ENCODE results near the gene ATP5PO.

GRCh38 chr21:33881689-33882440 lies 33.7 kb downstream of the ATP5PO start:
- TF ChIP-seq CTCF (IDR thresholded peaks at IDR 0.05) (no peak), POLR2A (IDR thresholded peaks at IDR 0.05) (no peak)
